IMR-90 (cell line): ENCODE data around the gene SLC39A8. TPM values are rescaled to one million over a fixed set of nuclear protein-coding genes. Genes with fewer than 3 reads are reported as not detected.

Experiments used
- ATAC-seq: fragments of 200-7000 bp; cut with Tn5 transposase; 2 replicates; pipeline ENCODE4 v1.9.1; 2020; ENCODE audit warnings: low read depth, mild to moderate bottlenecking, moderate library complexity
- Bru-seq: library from RNA; stranded (reverse); fragments of 400-500 nt; gene quantifications from one replicate; lab custom pipeline; 2021; lab: Mats Ljungman, UMichigan
- BruChase-seq, 2 experiments: library from RNA; stranded (reverse); fragments of 400-500 nt; gene quantifications; one replicate each; lab custom pipeline; 2021; lab: Mats Ljungman, UMichigan
- BruUV-seq: library from RNA; stranded (reverse); fragments of 400-500 nt; replicated peaks from 2 replicates; lab custom pipeline; 2021; lab: Mats Ljungman, UMichigan
- CTCF ChIA-PET: fragments of 300-600 bp; formaldehyde crosslinking; extraction: SDS; loops from one replicate; lab custom pipeline; 2021; ENCODE audit warnings: antibody characterized with exemption; lab: Yijun Ruan, JAX
- POLR2A ChIA-PET: fragments of 300-600 bp; sonication (Branson Sonifier 250); formaldehyde crosslinking; loops from one replicate; lab custom pipeline; 2022; ENCODE audit warnings: antibody characterized with exemption; ENCODE audit not compliant: unreplicated experiment; lab: Charles Lee
- DNase-seq: peaks from one replicate; pipeline ENCODE4 v3.0.0; 2013
- H2AFZ ChIP-seq: replicated peaks from 2 replicates; pipeline ENCODE3; 2013; ENCODE audit warnings: low read length, mild to moderate bottlenecking; ENCODE audit not compliant: poor library complexity
- H2AK5ac ChIP-seq: 2 replicates; pipeline ENCODE4 v1.6.1; 2013; ENCODE audit warnings: low read depth, low read length, inconsistent platforms
- H2AK9ac ChIP-seq: replicated peaks from 2 replicates; pipeline ENCODE3; 2013; ENCODE audit warnings: mild to moderate bottlenecking, low read depth, low read length, moderate library complexity; ENCODE audit not compliant: poor library complexity
- H2BK120ac ChIP-seq: 2 replicates; pipeline ENCODE4 v1.6.1; 2013; ENCODE audit warnings: low read depth, low read length, inconsistent platforms
- H2BK15ac ChIP-seq: 3 replicates; pipeline ENCODE4 v1.6.1; 2013; ENCODE audit warnings: low read depth, low read length, inconsistent platforms
- H2BK20ac ChIP-seq: 2 replicates; pipeline ENCODE4 v1.6.1; 2013; ENCODE audit warnings: low read depth, mild to moderate bottlenecking, inconsistent platforms, low read length, moderate library complexity
- H2BK5ac ChIP-seq: 2 replicates; pipeline ENCODE4 v1.6.1; 2013; ENCODE audit warnings: mild to moderate bottlenecking, low read depth, low read length, inconsistent platforms; ENCODE audit not compliant: poor library complexity, severe bottlenecking
- H3K14ac ChIP-seq: replicated peaks from 2 replicates; pipeline ENCODE4 v1.6.1; 2013; ENCODE audit warnings: low read depth, low read length, inconsistent platforms
- H3K18ac ChIP-seq: 2 replicates; pipeline ENCODE4 v1.6.1; 2013; ENCODE audit warnings: low read depth, low read length, control low read depth
- H3K23ac ChIP-seq: 2 replicates; pipeline ENCODE4 v1.6.1; 2013; ENCODE audit warnings: low read depth, low read length, inconsistent platforms
- H3K27ac ChIP-seq: 2 replicates; pipeline ENCODE4 v1.5.1; 2013; ENCODE audit warnings: mild to moderate bottlenecking, control low read depth, low read length; ENCODE audit not compliant: insufficient read depth
- H3K27me3 ChIP-seq: 2 replicates; pipeline ENCODE4 v1.6.1; 2013; ENCODE audit warnings: low read length; ENCODE audit not compliant: control insufficient read depth, insufficient read depth
- H3K36me3 ChIP-seq: 2 replicates; pipeline ENCODE4 v1.6.1; 2013; ENCODE audit warnings: low read length, mixed read lengths; ENCODE audit not compliant: control insufficient read depth, insufficient read depth
- H3K4ac ChIP-seq: 2 replicates; pipeline ENCODE4 v1.6.1; 2013; ENCODE audit warnings: low read depth, low read length, inconsistent platforms
- H3K4me1 ChIP-seq: 2 replicates; pipeline ENCODE4 v1.6.1; 2013; ENCODE audit warnings: low read length, mixed read lengths; ENCODE audit not compliant: control insufficient read depth, insufficient read depth
- H3K4me2 ChIP-seq: 2 replicates; pipeline ENCODE4 v1.6.1; 2013; ENCODE audit warnings: low read depth, mild to moderate bottlenecking, control low read depth, low read length, moderate library complexity
- H3K4me3 ChIP-seq: 2 replicates; pipeline ENCODE4 v1.5.1; 2013; ENCODE audit warnings: low read depth, mild to moderate bottlenecking, control low read depth, low read length, moderate library complexity; ENCODE audit not compliant: insufficient read depth
- H3K56ac ChIP-seq: 2 replicates; pipeline ENCODE4 v1.6.1; 2013; ENCODE audit warnings: low read length, inconsistent platforms; ENCODE audit not compliant: insufficient read depth; ENCODE audit errors: extremely low read depth
- H3K79me1 ChIP-seq, 2 experiments: 2 replicates each; pipeline ENCODE4 v1.6.1; 2013; ENCODE audit warnings: low read length in 2 of 2, inconsistent platforms in 1 of 2, low read depth in 1 of 2
- H3K9ac ChIP-seq: 2 replicates; pipeline ENCODE4 v1.6.1; 2013; ENCODE audit warnings: low read depth, low read length, control low read depth
- H3K9me1 ChIP-seq: 2 replicates; pipeline ENCODE4 v1.6.1; 2013; ENCODE audit warnings: low read length, inconsistent platforms; ENCODE audit not compliant: insufficient read depth
- H3K9me3 ChIP-seq: 2 replicates; pipeline ENCODE4 v1.6.1; 2013; ENCODE audit warnings: low read length; ENCODE audit not compliant: control insufficient read depth, insufficient read depth
- H4K20me1 ChIP-seq: 2 replicates; pipeline ENCODE4 v1.6.1; 2013; ENCODE audit warnings: low read length, inconsistent platforms; ENCODE audit not compliant: insufficient read depth
- H4K5ac ChIP-seq: 2 replicates; pipeline ENCODE4 v1.6.1; 2013; ENCODE audit warnings: mild to moderate bottlenecking, low read depth, low read length, control low read depth
- H4K8ac ChIP-seq, 2 experiments: 2 replicates each; pipeline ENCODE4 v1.6.1; 2013; ENCODE audit warnings: low read depth in 2 of 2, low read length in 2 of 2, control low read depth in 1 of 2, inconsistent platforms in 1 of 2
- H4K91ac ChIP-seq: 2 replicates; pipeline ENCODE4 v1.6.1; 2013; ENCODE audit warnings: low read depth, low read length, inconsistent platforms; ENCODE audit not compliant: insufficient read depth
- CEBPB ChIP-seq: IDR thresholded peaks from 2 replicates; pipeline ENCODE4 v1.6.1; 2012; ENCODE audit warnings: low read depth, low read length, improper control_type of control experiment
- CHD1 ChIP-seq: IDR thresholded peaks from 2 replicates; pipeline ENCODE4 v1.6.1; 2012; ENCODE audit warnings: low read depth, low read length, improper control_type of control experiment
- ELK1 ChIP-seq: fragments of 150-350 bp; IDR thresholded peaks from 2 replicates; pipeline ENCODE4 v1.6.1; 2016; ENCODE audit warnings: low read depth, mild to moderate bottlenecking, low read length, moderate library complexity, borderline replicate concordance
- FOS ChIP-seq: fragments of 150-350 bp; IDR thresholded peaks from 2 replicates; pipeline ENCODE4 v1.6.1; 2016; ENCODE audit warnings: low read depth, low read length
- MAZ ChIP-seq: IDR thresholded peaks from 2 replicates; pipeline ENCODE4 v1.6.1; 2012; ENCODE audit warnings: low read depth, mild to moderate bottlenecking, low read length, improper control_type of control experiment, moderate library complexity, borderline replicate concordance
- MXI1 ChIP-seq: IDR thresholded peaks from 2 replicates; pipeline ENCODE4 v1.6.1; 2012; ENCODE audit warnings: low read depth, mild to moderate bottlenecking, low read length, moderate library complexity, borderline replicate concordance
- RAD21 ChIP-seq: IDR thresholded peaks from 2 replicates; pipeline ENCODE4 v1.6.1; 2012; ENCODE audit warnings: low read length, improper control_type of control experiment
- RCOR1 ChIP-seq: IDR thresholded peaks from 2 replicates; pipeline ENCODE4 v1.6.1; 2012; ENCODE audit warnings: mild to moderate bottlenecking, low read length, improper control_type of control experiment; ENCODE audit not compliant: insufficient replicate concordance
- SMC3 ChIP-seq: fragments of 150-350 bp; IDR thresholded peaks from 2 replicates; pipeline ENCODE4 v1.6.1; 2016; ENCODE audit warnings: low read depth, mild to moderate bottlenecking, antibody characterized with exemption, low read length, moderate library complexity
- WGBS, 2 experiments: methylation state at CpG; one replicate each; pipeline versions ENCODE4 v1.1.5 to v1.1.7; 2013; ENCODE audit warnings: missing lambda C conversion rate in 2 of 2; ENCODE audit not compliant: insufficient read length in 1 of 2; ENCODE audit errors: extremely low coverage in 2 of 2; 5-methylcytosine and 5-hydroxymethylcytosine counted together
- dilution Hi-C: fragments of 300-500 bp; cut with HindIII; formaldehyde crosslinking; loops from one replicate; pipeline ENCODE4 v1.14.3; 2018; ENCODE audit warnings: low sequenced_read_pairs; ENCODE audit not compliant: unreplicated experiment
- in situ Hi-C: fragments of 300-500 bp; cut with MboI; formaldehyde crosslinking; loops from 3 replicates; pipeline ENCODE4 v1.14.3; 2019; ENCODE audit warnings: low sequenced_read_pairs, inconsistent platforms, mixed read lengths
- intact Hi-C: fragments of 100-400 bp; cut with micrococcal nuclease; formaldehyde crosslinking; loops from 2 replicates; pipeline ENCODE4 v1.10.0; 2022
- long read RNA-seq: library from polyadenylated mRNA; unstranded; transcript quantifications from one replicate; pipeline ENCODE4 v2.0.0, GENCODE V29; 2021; ENCODE audit not compliant: unreplicated experiment
- polyA plus RNA-seq, 3 experiments: library from polyadenylated mRNA; depleted of rRNA; stranded (reverse); fragments of >200 nt; gene quantifications; 2 replicates each; pipeline ENCODE4 v1.2.3, GENCODE V29; 2012; ENCODE audit warnings: low replicate concordance in 1 of 3
- total RNA-seq: library from RNA; depleted of rRNA; stranded (reverse); fragments of >200 nt; gene quantifications from 2 replicates; pipeline ENCODE4 v1.2.3, GENCODE V29; 2012; rRNA removed
- TF ChIP-seq, protein P1 (sequence below): fragments of 150-350 bp; IDR thresholded peaks from 2 replicates; pipeline ENCODE4 v1.6.1; 2017; ENCODE audit warnings: mild to moderate bottlenecking, antibody characterized with exemption, low read length, low read depth
- TF ChIP-seq, protein P2 (sequence below): conservative IDR thresholded peaks from 2 replicates; pipeline ENCODE4 v1.5.1; 2012; ENCODE audit warnings: mild to moderate bottlenecking, low read depth, low read length, improper control_type of control experiment

SLC39A8 gene
- total RNA-seq (0.18 and 0.28 TPM in 2 replicates), polyA plus RNA-seq (2012; rRNA removed) (0.05 TPM in 1 of 2 replicates, not detected in the other), Bru-seq, nascent RNA (percentile 13 among the genes with signal in this experiment), BruChase-seq, experiment 1, labeled RNA remaining after a 6-hour chase (percentile 11 among the genes with signal in this experiment), BruChase-seq, experiment 2, labeled RNA remaining after a 2-hour chase (percentile 8 among the genes with signal in this experiment)
- polyA plus RNA-seq (2012; cell fraction: cytosol; rRNA removed), result 0.02 and 0.03 TPM in 2 replicates
- polyA plus RNA-seq (2012; cell fraction: nucleus; rRNA removed; ENCODE audit: low replicate concordance), result 0.02 and 0.03 TPM in 2 replicates
- long read RNA-seq, result 0 reads

- no peaks in the 10 kb centered on the region for H3K9me1 ChIP-seq
- H3K9ac ChIP-seq, result no peak within 1 kb of the TSS
- WGBS, 2 experiments, result 1% methylated on average over 19 of the region's 54 CpGs; no CpG with 5 or more reads in 1 of the 2 experiments
- DNase-seq, result peak; percentile 44
- no peak within 1 kb of the TSS for H3K56ac ChIP-seq
- no peak within 1 kb of the TSS for H3K4ac ChIP-seq
- no peak within 1 kb of the TSS for H2AK5ac ChIP-seq
- no TSS peak for BruUV-seq
- ATAC-seq, result peak; percentile 90
- no peaks in the 10 kb centered on the region for H3K79me1 ChIP-seq
- ChIA-PET POLR2A (interaction anchor here (0.6 kb wide), 1 partner anchor 42 kb away, joined by 3 read pairs; no protein-coding TSS in a partner anchor), CTCF (interaction anchor here (1.7 kb wide), 1 partner anchor 86 kb away, joined by 5 read pairs; no protein-coding TSS in a partner anchor)
- H2BK15ac ChIP-seq, result no peak within 1 kb of the TSS
- no peak within 1 kb of the TSS for H2BK5ac ChIP-seq
- TF ChIP-seq ELK1 (no peak), RCOR1 (no peak), MXI1 (peak; percentile 78), CEBPB (no peak), MAZ (peak; percentile 35; the same call in 1 of the 2 replicates), SMC3 (peak; percentile 55), RAD21 (peak; percentile 48), FOS (no peak), CHD1 (no peak)
- TF ChIP-seq, protein P1, sequence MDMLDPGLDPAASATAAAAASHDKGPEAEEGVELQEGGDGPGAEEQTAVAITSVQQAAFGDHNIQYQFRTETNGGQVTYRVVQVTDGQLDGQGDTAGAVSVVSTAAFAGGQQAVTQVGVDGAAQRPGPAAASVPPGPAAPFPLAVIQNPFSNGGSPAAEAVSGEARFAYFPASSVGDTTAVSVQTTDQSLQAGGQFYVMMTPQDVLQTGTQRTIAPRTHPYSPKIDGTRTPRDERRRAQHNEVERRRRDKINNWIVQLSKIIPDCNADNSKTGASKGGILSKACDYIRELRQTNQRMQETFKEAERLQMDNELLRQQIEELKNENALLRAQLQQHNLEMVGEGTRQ, result peak; percentile 63
- TF ChIP-seq, protein P2, sequence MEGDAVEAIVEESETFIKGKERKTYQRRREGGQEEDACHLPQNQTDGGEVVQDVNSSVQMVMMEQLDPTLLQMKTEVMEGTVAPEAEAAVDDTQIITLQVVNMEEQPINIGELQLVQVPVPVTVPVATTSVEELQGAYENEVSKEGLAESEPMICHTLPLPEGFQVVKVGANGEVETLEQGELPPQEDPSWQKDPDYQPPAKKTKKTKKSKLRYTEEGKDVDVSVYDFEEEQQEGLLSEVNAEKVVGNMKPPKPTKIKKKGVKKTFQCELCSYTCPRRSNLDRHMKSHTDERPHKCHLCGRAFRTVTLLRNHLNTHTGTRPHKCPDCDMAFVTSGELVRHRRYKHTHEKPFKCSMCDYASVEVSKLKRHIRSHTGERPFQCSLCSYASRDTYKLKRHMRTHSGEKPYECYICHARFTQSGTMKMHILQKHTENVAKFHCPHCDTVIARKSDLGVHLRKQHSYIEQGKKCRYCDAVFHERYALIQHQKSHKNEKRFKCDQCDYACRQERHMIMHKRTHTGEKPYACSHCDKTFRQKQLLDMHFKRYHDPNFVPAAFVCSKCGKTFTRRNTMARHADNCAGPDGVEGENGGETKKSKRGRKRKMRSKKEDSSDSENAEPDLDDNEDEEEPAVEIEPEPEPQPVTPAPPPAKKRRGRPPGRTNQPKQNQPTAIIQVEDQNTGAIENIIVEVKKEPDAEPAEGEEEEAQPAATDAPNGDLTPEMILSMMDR, result peak; percentile 59
- H3K27me3 ChIP-seq, result peaks cover 23% of the 10 kb centered on the region
- H4K20me1 ChIP-seq, result no peaks in the 10 kb centered on the region
- no peak within 1 kb of the TSS for H3K14ac ChIP-seq
- no peak within 1 kb of the TSS for H3K23ac ChIP-seq
- peak within 1 kb of the TSS; percentile 96 for H3K4me2 ChIP-seq
- H3K9me3 ChIP-seq, result no peaks in the 10 kb centered on the region
- H4K8ac ChIP-seq, result no peak within 1 kb of the TSS
- dilution Hi-C loops (no loop called here), in situ Hi-C loops (loop anchor here (10.0 kb wide), 1 partner anchor 660 kb away; no protein-coding TSS in a partner anchor), intact Hi-C loops (loop anchor here (2.0 to 10.0 kb wide), 3 partner anchors 280 to 750 kb away; partner anchors contain the start of gene BDH2)
- H2AFZ ChIP-seq, result peak within 1 kb of the TSS; percentile 81
- no peak within 1 kb of the TSS for H2BK120ac ChIP-seq
- no peaks in the 10 kb centered on the region for H3K4me1 ChIP-seq
- H3K18ac ChIP-seq, result no peak within 1 kb of the TSS
- H4K91ac ChIP-seq, result no peak within 1 kb of the TSS
- peak within 1 kb of the TSS; percentile 52 for H3K4me3 ChIP-seq
- no peak within 1 kb of the TSS for H4K5ac ChIP-seq
- H2AK9ac ChIP-seq, result peak within 1 kb of the TSS; percentile 74
- no peaks in the 10 kb centered on the region for H3K36me3 ChIP-seq
- H2BK20ac ChIP-seq, result no peak within 1 kb of the TSS
- H3K27ac ChIP-seq, result no peak within 1 kb of the TSS
Measured at GRCh38 chr4:102344954-102345794, at the start of gene SLC39A8. SLC39A8 (minus strand) TSS chr4:102345482; CDS start chr4:102344662, 820 bp downstream.
